H9 (cell line): ENCODE results near the gene CD300A. TPM values are rescaled to one million over a fixed set of nuclear protein-coding genes. Genes with fewer than 3 reads are reported as not detected.

Source experiments
- DNase-seq: peaks from one replicate; pipeline ENCODE4 v3.0.0-alpha.2; 2017
- H2AFZ ChIP-seq: one replicate; pipeline ENCODE4 v1.6.1; 2013; ENCODE audit warnings: mild to moderate bottlenecking, low read length, control low read depth, moderate library complexity
- H2AK5ac ChIP-seq: 2 replicates; pipeline ENCODE4 v1.6.1; 2013; ENCODE audit warnings: low read length, control low read depth, mixed read lengths; ENCODE audit not compliant: insufficient read length
- H2BK120ac ChIP-seq: one replicate; pipeline ENCODE4 v1.6.1; 2013; ENCODE audit warnings: low read depth, mild to moderate bottlenecking, low read length, control low read depth, inconsistent platforms; ENCODE audit not compliant: poor library complexity, severe bottlenecking
- H2BK12ac ChIP-seq: 2 replicates; pipeline ENCODE4 v1.6.1; 2013; ENCODE audit warnings: low read length, control low read depth, mixed read lengths, low read depth; ENCODE audit not compliant: insufficient read length
- H2BK15ac ChIP-seq: 2 replicates; pipeline ENCODE4 v1.6.1; 2013; ENCODE audit warnings: low read depth, low read length, control low read depth
- H2BK20ac ChIP-seq: one replicate; pipeline ENCODE4 v1.6.1; 2013; ENCODE audit warnings: low read depth, mild to moderate bottlenecking, low read length, control low read depth, inconsistent platforms; ENCODE audit not compliant: poor library complexity, severe bottlenecking
- H2BK5ac ChIP-seq: 2 replicates; pipeline ENCODE4 v1.6.1; 2013; ENCODE audit warnings: low read length, control low read depth, mixed read lengths; ENCODE audit not compliant: insufficient read length
- H3K14ac ChIP-seq: 2 replicates; pipeline ENCODE4 v1.6.1; 2013; ENCODE audit warnings: low read length, control low read depth; ENCODE audit not compliant: insufficient read depth
- H3K18ac ChIP-seq: 2 replicates; pipeline ENCODE4 v1.6.1; 2013; ENCODE audit warnings: low read depth, mild to moderate bottlenecking, mixed read lengths, low read length, control low read depth; ENCODE audit not compliant: insufficient read length
- H3K23ac ChIP-seq: 2 replicates; pipeline ENCODE4 v1.6.1; 2013; ENCODE audit warnings: low read length, control low read depth, mixed read lengths, low read depth; ENCODE audit not compliant: insufficient read length
- H3K23me2 ChIP-seq: 2 replicates; pipeline ENCODE4 v1.6.1; 2013; ENCODE audit warnings: low read depth, mild to moderate bottlenecking, mixed read lengths, low read length, control low read depth; ENCODE audit not compliant: insufficient read length, poor library complexity, severe bottlenecking
- H3K27ac ChIP-seq: 2 replicates; pipeline ENCODE4 v1.5.1; 2013; ENCODE audit warnings: low read length, control low read depth, mixed read lengths, low read depth; ENCODE audit not compliant: insufficient read length
- H3K27me3 ChIP-seq: 2 replicates; pipeline ENCODE4 v1.6.1; 2013; ENCODE audit warnings: low read length, control low read depth, inconsistent platforms; ENCODE audit not compliant: insufficient read depth
- H3K4ac ChIP-seq: 2 replicates; pipeline ENCODE4 v1.6.1; 2013; ENCODE audit warnings: low read depth, mild to moderate bottlenecking, control low read depth, inconsistent platforms, low read length, moderate library complexity
- H3K4me1 ChIP-seq: 2 replicates; pipeline ENCODE4 v1.6.1; 2013; ENCODE audit warnings: low read length, control low read depth, inconsistent platforms; ENCODE audit not compliant: insufficient read depth
- H3K4me2 ChIP-seq: 2 replicates; pipeline ENCODE4 v1.6.1; 2013; ENCODE audit warnings: low read length, control low read depth, mixed read lengths; ENCODE audit not compliant: insufficient read length, insufficient read depth
- H3K56ac ChIP-seq: 2 replicates; pipeline ENCODE4 v1.6.1; 2013; ENCODE audit warnings: low read depth, mild to moderate bottlenecking, mixed read lengths, low read length, control low read depth; ENCODE audit not compliant: insufficient read length
- H3K79me1 ChIP-seq: 2 replicates; pipeline ENCODE4 v1.6.1; 2013; ENCODE audit warnings: low read depth, mild to moderate bottlenecking, moderate library complexity, low read length, control low read depth, inconsistent platforms; ENCODE audit not compliant: insufficient read depth, poor library complexity, severe bottlenecking
- H3K79me2 ChIP-seq: 2 replicates; pipeline ENCODE4 v1.6.1; 2013; ENCODE audit warnings: low read length, control low read depth, inconsistent platforms; ENCODE audit not compliant: insufficient read depth
- H3K9ac ChIP-seq: 2 replicates; pipeline ENCODE4 v1.6.1; 2013; ENCODE audit warnings: low read length, control low read depth, mixed read lengths; ENCODE audit not compliant: insufficient read length; ENCODE audit errors: extremely low read depth
- H3K9me3 ChIP-seq: one replicate; pipeline ENCODE4 v1.6.1; 2013; ENCODE audit warnings: low read depth, low read length, inconsistent platforms; ENCODE audit not compliant: control insufficient read depth
- H3T11ph ChIP-seq: one replicate; pipeline ENCODE4 v1.6.1; 2013; ENCODE audit warnings: mild to moderate bottlenecking, low read length, control low read depth, inconsistent platforms
- H4K20me1 ChIP-seq: one replicate; pipeline ENCODE4 v1.6.1; 2013; ENCODE audit not compliant: control insufficient read depth, insufficient read length, insufficient read depth
- H4K5ac ChIP-seq: 2 replicates; pipeline ENCODE4 v1.6.1; 2013; ENCODE audit warnings: low read depth, mild to moderate bottlenecking, mixed read lengths, low read length, control low read depth; ENCODE audit not compliant: insufficient read length
- H4K8ac ChIP-seq: replicated peaks from 2 replicates; pipeline ENCODE4 v1.6.1; 2013; ENCODE audit warnings: low read length, control low read depth, mixed read lengths, low read depth; ENCODE audit not compliant: insufficient read length
- H4K91ac ChIP-seq: 2 replicates; pipeline ENCODE4 v1.6.1; 2013; ENCODE audit warnings: low read depth, mild to moderate bottlenecking, moderate library complexity, mixed read lengths, low read length, control low read depth; ENCODE audit not compliant: insufficient read length
- H3K27ac Mint-ChIP-seq, 3 experiments: 2 replicates in 2 of 3; 3 replicates in 1 of 3; pipeline ENCODE4 v1.8.0; 2020 to 2021; ENCODE audit warnings: mixed read lengths in 3 of 3, mild to moderate bottlenecking in 1 of 3, moderate library complexity in 1 of 3
- H3K27me3 Mint-ChIP-seq: 2 replicates; pipeline ENCODE4 v1.8.0; 2021; ENCODE audit warnings: low read depth, mild to moderate bottlenecking, moderate library complexity, mixed read lengths
- H3K36me3 Mint-ChIP-seq, 3 experiments: 2 replicates in 2 of 3; 3 replicates in 1 of 3; pipeline ENCODE4 v1.8.0; 2020 to 2021; ENCODE audit warnings: low read depth in 3 of 3, mixed read lengths in 3 of 3; ENCODE audit not compliant: insufficient read depth in 1 of 3
- H3K4me1 Mint-ChIP-seq, 2 experiments: 2 replicates each; pipeline ENCODE4 v1.8.0; 2020; ENCODE audit warnings: mixed read lengths in 2 of 2
- H3K4me3 Mint-ChIP-seq, 2 experiments: 2 replicates in 1 of 2; 3 replicates in 1 of 2; pipeline ENCODE4 v1.8.0; 2020 to 2021; ENCODE audit warnings: mild to moderate bottlenecking in 2 of 2, mixed read lengths in 2 of 2, moderate library complexity in 1 of 2
- H3K9me3 Mint-ChIP-seq, 2 experiments: 2 replicates in 1 of 2; 3 replicates in 1 of 2; pipeline ENCODE4 v1.8.0; 2020; ENCODE audit warnings: mild to moderate bottlenecking in 2 of 2, mixed read lengths in 2 of 2, moderate library complexity in 1 of 2
- CTCF ChIP-seq: fragments of 200-600 bp; sonication (generic); conservative IDR thresholded peaks from 3 replicates; pipeline ENCODE4 v1.8.0; 2021; ENCODE audit warnings: antibody characterized with exemption, mild to moderate bottlenecking
- WGBS: extraction: QIAGEN DNeasy Blood & Tissue Kit; methylation state at CpG from one replicate; pipeline ENCODE4 v1.1.7; 2013; ENCODE audit warnings: missing lambda C conversion rate, low lambda C conversion rate, mixed read lengths; ENCODE audit not compliant: insufficient read length; ENCODE audit errors: extremely low coverage; 5-methylcytosine and 5-hydroxymethylcytosine counted together
- total RNA-seq: library from RNA; stranded (reverse); gene quantifications from 2 replicates; pipeline ENCODE4 v1.2.1, GENCODE V29; 2021

Gene CD300A
- total RNA-seq, 1 experiment from 2014 or later, result not detected

- DNase-seq, result no peak
- Mint-ChIP-seq H3K27me3 (peaks cover 43% of the 10 kb centered on the region), H3K4me1 (peaks cover 23 to 30% of the 10 kb centered on the region in 2 experiments), H3K9me3 (no peaks in the 10 kb centered on the region), H3K36me3 (peaks cover 0 to 19% (median 2%) of the 10 kb centered on the region in 3 experiments; a peak in 2 of 7 replicates), H3K4me3 (no peak overlapping the region), H3K27ac (no peak overlapping the region)
- TF ChIP-seq CTCF, result no peak
- no peak overlapping the region for H2BK5ac ChIP-seq
- H4K20me1 ChIP-seq, result no peaks in the 10 kb centered on the region
- no peak overlapping the region for H4K8ac ChIP-seq
- H3K4ac ChIP-seq, result no peak overlapping the region
- H3K23ac ChIP-seq, result no peak overlapping the region
- H2AFZ ChIP-seq, result no peak overlapping the region
- no peak overlapping the region for H2BK15ac ChIP-seq
- no peak overlapping the region for H2AK5ac ChIP-seq
- H3K79me1 ChIP-seq, result no peaks in the 10 kb centered on the region
- H3K23me2 ChIP-seq, result peaks cover 3% of the 10 kb centered on the region
- H2BK120ac ChIP-seq, result no peak overlapping the region
- H2BK20ac ChIP-seq, result no peak overlapping the region
- no CpG with 5 or more reads among the region's 11 CpGs for WGBS
- no peak overlapping the region for H4K5ac ChIP-seq
- H3K56ac ChIP-seq, result no peak overlapping the region
- H3K27me3 ChIP-seq, result peaks cover 11% of the 10 kb centered on the region; the same call in 1 of the 2 replicates
- H3K4me1 ChIP-seq, result peaks cover 6% of the 10 kb centered on the region; the same call in 1 of the 2 replicates
- H3K4me2 ChIP-seq, result no peak overlapping the region
- H3K9ac ChIP-seq, result no peak overlapping the region
- H3K14ac ChIP-seq, result no peak overlapping the region
- no peak overlapping the region for H4K91ac ChIP-seq
- no peak overlapping the region for H2BK12ac ChIP-seq
- H3K27ac ChIP-seq, result no peak overlapping the region
- no peaks in the 10 kb centered on the region for H3K79me2 ChIP-seq
- H3T11ph ChIP-seq, result no peak overlapping the region
- H3K18ac ChIP-seq, result no peak overlapping the region
- no peaks in the 10 kb centered on the region for H3K9me3 ChIP-seq
Measured at GRCh38 chr17:74449306-74449705, 17.1 kb upstream of the CD300A start.
